HG03060 (cell line): ENCODE measurements around the gene TNFRSF25.
"Not testable (repeated sequence)": the region's sequence is repeated elsewhere in the genome, so short reads cannot be mapped to it uniquely, and the experiment has no call there.

Source experiments
- ATAC-seq: cut with Tn5 transposase; IDR thresholded peaks from one replicate; pipeline ENCODE4 v1.9.1; 2021; ENCODE audit warnings: low read depth, moderate number of reproducible peaks; ENCODE audit not compliant: unreplicated experiment

TNFRSF25 gene

DNA sequence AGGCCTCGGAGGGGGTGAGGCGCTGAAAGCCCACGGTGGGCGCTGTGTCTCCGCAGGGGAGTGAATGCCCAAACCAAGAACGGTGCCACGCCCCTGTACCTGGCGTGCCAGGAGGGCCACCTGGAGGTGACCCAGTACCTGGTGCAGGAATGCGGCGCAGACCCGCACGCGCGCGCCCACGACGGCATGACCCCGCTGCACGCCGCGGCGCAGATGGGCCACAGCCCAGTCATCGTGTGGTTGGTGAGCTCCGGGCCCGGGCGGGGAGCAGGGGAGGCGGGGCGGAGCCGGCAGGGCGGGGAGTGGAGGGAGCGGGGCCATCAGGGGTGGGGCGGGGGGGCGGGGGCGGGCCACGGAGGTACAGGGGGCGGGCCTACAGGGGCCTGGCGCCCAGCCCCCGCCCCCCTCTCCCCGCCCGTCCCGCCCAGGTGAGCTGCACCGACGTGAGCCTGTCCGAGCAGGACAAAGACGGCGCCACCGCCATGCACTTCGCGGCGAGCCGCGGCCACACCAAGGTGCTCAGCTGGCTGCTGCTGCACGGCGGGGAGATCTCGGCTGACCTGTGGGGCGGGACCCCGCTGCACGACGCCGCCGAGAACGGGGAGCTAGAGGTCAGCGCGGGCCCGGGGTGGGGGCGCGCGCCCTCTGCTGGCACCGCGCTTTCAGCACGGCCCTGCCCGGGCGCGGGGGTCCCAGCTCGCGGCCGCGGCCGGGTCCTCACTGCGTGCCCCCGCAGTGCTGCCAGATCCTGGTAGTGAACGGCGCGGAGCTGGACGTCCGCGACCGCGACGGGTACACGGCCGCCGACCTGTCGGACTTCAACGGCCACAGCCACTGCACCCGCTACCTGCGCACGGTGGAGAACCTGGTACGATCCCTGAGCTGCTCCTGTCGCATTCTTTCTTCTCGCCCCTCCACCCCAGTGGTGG is 25.5 kb downstream of the TNFRSF25 start:
- ATAC-seq, result no peak

DNA sequence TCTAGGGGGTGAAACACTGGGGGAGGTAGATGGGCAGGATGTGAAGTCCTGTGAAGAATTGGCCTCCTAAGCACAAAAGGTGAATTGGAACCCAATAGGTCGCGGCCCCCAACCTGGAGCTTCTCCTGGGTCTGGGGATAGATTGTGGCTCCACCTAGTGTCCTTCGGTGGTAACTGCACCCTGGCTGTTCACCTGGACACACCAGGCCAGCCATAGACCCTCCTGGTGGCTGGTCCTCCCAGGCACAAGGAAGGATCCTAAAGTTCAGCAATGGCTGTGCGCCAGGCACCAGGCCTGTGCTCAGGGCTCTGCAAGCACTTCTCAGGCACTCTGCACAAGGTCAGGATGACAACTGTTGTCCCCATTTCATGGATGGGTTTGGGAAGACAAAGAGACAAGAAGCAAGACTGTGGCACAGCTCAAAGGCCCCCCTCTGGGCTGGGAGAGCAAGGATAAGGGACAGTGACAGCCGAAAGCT is 27.9 kb downstream of the TNFRSF25 start:
- ATAC-seq, result peak; percentile 41

DNA sequence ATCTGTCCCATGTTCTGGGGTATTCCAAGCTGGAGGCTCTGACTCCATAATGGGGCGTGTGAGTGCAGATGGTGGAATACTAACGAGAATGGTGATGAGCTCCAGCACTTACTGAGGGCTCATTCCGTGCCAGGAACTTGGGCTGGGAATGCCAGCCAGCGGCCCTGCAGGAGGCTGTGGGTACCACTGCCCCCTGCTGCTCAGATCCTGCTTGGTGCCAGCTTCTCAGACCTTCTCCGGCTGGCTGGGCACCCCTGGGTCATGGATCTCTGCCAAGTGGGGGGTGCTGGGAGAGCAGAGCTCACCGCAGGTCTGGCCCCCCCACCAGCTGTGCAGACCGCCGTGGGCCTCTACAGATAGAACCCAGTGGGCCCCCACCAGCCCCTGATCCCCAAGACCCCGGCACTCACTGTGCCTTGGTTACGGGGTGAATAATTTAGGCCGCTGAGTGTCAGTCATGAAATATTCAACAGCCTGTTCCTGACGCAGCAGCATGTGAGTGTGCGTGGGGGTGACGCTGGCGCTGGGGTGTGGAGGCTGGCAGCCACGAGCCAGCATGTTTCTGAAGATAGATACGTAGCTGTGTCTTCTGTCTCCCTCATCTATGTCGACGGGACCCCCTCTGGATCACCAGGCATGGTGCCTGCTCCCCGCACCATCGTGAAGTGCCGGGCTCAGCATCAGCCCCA is 28.8 kb downstream of the TNFRSF25 start:
- not testable (repeated sequence) for ATAC-seq

DNA sequence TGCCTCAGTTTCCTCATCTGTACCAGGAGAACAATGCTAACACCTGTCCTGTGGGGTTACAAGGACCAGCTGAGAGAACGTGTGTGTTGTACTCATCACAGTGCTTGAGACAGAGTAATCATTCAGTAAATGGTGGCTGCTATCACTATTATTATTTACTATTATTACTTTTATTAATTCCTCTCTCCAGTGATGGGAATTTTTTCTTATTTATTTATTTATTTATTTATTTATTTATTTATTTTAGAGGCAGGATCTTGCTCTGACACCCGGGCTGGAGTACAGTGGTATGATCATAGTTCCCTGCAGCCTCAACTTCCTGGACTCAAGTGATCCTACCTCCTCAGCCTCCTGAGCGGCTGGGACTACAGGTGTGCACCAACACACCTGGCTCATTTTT is 29.7 kb downstream of the TNFRSF25 start:
- ATAC-seq, result not testable (repeated sequence)

DNA sequence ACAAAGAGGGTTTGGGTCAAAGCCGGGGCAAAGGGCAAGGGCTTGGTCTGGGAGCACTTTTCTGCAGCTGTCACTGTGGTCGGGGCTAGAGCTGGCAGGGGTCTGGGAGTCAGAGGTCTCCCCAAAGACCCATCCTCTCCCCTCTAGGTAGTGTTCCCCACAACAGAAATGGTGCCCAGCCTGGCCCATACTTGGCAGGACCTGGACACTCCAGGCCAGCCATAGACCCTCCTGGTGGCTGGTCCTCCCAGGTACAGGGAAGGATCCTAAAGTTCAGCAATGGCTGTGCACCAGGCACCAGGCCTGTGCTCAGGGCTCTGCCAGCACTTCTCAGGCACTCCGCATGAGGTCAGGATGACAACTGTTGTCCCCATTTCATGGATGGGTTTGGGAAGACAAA is 30.4 kb downstream of the TNFRSF25 start:
- no peak for ATAC-seq

DNA sequence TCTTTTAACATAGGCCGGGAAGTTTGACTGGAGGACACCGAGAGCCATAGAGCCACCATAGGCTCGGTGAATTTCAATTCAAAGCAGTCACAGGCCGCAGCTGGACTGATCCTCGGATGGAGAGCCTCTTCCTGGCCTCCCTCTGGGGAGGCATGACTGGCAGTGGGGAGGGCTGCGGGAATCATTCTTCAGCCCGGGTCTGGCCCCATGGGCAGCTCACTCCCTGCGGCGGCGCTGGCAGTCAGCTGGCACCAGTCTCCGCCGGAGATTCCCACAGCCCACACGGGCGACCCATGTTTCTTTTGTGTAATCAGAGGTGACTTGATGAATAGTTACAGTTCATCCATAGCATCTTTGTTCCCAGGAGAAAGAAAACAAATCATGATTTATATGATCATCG is 30.8 kb downstream of the TNFRSF25 start:
- no peak for ATAC-seq

DNA sequence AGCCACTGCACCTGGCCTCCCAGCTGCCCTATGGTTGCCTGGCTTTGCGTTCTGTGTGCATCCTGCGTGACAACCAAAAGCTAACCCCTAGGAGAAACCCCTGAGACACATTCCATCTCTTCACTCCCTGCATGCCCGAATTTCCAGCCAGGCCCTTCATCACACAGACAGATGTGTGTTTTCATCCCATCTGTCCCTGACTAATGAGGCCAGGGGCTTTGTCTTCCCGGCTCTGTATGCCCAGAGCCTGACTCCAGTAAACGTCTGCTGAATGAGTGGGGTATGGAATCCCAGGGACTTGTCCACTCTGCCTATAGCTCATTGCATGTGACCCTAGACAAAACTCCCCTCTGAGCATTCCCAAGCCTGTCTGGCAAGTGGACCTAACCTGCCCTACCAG is 31.8 kb downstream of the TNFRSF25 start:
- ATAC-seq, result no peak

DNA sequence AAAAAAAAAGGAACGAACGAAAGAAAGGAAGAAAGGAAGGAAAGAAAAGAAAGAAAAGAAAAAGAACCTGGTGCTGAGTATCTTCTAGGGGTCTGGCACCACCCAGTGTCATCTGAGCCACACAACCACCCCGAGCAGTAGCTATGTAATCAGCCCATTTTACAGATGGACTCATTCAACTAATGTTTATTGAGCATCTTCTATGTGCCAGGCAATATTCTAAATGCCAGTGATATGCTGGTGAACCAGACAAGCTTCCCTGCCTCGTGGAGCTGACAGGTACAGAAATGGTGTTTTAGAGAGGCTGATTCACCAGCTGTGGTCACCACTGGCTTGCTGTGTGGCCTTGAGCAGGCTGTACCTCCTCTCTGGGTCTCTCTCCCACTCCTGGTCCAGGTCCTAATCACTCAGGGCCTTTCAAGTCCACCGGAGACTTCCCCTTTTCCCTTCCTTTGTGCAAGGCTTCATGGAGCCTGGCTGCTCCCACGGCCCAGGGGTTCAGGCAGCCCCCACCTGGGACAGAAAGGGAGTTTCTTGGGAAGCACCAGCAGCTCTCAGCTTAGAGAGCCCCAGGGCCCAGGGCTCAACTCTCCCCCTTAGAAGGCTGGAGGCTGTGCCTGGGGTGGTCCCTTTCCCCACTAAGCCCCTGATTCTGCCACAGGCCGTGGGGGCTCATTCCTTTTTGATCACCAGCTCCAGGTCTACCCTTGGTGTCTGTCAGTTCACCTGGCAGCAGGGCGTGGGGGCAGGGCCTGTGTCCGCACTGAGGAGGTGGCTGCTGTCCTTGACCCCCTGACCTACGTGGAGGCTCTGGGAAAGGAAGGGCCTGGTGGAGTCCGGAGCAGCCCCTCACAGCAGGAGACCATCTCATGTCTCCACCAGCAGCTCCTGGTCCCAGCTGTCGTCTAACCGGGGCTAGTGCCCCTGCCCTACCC is 34.1 kb downstream of the TNFRSF25 start:
- ATAC-seq, result not testable (repeated sequence)

DNA sequence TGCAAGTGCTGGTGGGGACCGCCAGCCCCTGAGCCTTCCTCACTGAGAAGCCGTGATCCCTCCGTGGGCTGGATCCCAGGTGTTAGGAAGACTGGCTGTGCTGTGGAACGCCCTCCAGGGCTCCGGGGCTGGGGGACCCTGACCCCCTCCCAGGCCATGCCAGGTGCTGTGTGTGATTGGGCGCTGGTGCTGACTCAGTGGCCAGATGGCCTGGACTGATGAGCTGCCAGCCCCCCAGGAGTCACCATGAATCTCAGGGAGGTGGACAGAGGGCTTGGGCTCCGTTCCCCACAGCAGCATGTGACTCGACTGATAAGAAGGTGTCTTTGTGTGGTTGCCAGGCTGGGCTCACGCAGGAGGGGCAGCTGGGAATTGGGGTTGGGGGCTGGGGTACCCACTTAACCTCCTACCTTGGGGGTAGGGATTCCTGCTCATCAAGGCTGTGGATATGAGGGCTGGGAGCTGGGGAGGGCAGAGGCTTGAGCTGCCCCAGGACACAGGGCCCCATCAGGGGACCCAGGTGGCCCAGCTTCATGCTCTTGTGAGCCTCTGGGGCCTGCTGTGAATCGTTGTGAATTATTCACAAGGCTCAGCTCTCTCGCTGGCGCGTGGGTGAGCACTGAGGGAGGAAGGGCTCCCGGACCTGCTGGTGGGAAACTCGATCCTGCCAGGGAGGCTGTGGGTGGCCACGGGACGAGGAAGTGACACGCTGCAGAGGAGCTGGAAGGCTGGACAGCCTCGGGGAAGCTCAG is 36.1 kb downstream of the TNFRSF25 start:
- ATAC-seq, result not testable (repeated sequence)

DNA sequence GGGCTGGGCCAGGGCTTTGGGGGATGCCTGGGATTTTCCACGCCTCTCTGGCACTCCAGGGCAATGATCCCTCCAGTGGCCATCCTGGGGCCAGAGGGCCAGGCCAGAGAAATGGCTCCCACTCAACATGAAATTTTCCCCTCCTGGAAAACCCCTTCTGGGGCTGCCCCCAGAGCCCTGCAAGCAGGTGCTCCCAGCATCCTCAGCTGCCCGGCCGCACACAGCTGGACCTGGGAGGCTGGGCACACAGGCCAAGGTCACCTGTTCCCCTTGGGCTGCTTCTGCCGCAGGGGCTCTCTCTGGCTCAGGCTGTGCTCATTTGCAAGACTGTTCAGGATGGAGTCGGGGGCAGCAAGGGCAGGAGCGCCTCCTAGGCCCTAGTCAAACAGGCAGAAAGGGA is 37.5 kb downstream of the TNFRSF25 start:
- ATAC-seq, result not testable (repeated sequence)

DNA sequence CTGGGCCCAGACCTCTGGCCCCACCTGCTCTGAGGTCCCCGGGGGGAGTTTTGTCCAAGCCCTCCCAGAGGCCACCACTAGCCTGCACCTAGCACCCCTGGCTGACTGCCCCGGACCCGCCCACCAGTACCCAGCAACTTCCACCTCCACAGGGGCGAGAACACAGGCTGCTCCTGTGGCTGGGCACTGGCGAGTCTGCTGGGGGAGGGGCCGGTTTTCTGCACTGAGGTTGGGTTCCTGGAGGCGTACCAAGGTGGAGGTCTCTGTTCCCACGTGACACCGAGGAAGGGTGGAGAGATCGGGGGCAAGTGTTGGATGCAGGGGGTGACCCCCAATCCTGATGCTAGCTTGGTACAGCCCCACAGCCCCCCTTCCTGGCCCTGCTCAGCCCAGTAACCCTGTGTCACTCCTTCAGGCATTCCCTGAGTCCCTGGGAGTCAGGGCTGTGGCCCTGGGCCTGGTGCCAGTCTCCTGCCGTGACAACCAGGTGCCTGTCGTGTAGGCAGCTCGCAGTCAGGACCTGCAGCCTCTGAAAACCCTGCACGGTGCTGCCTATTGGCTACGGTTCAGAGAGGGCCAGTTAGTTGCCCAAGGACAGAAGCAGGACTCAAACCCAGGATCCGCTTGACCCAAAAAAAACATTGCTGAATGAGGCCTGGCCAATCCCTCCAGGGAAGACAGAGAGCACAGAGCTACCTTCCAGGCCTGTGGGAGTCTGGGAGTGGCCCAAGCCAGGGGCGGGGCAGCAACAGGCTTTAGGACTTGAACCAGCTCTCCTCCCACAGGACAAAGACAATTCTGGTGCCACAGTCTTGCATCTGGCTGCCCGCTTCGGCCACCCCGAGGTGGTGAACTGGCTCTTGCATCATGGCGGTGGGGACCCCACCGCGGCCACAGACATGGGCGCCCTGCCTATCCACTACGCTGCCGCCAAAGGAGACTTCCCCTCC is 38.3 kb downstream of the TNFRSF25 start:
- no peak for ATAC-seq

DNA sequence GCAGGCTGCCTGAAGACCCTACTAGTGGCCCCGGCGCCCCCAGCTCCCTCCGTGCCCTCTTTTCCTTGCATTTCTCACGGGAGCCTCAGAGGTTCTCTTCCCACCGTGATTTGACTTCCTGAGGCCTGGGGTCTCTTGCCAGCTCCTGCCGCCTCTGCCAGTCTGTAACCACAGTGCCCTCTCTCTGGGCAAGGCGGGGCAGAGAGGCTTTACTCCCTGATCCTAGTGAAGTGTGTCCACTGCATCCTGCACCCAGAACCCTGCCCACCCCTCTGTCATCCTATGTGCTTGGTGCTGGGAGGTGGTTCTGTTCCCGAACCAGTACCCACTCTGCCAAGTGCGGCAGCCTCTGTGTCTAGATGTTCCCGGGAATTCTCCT is 39.0 kb downstream of the TNFRSF25 start:
- no peak for ATAC-seq

DNA sequence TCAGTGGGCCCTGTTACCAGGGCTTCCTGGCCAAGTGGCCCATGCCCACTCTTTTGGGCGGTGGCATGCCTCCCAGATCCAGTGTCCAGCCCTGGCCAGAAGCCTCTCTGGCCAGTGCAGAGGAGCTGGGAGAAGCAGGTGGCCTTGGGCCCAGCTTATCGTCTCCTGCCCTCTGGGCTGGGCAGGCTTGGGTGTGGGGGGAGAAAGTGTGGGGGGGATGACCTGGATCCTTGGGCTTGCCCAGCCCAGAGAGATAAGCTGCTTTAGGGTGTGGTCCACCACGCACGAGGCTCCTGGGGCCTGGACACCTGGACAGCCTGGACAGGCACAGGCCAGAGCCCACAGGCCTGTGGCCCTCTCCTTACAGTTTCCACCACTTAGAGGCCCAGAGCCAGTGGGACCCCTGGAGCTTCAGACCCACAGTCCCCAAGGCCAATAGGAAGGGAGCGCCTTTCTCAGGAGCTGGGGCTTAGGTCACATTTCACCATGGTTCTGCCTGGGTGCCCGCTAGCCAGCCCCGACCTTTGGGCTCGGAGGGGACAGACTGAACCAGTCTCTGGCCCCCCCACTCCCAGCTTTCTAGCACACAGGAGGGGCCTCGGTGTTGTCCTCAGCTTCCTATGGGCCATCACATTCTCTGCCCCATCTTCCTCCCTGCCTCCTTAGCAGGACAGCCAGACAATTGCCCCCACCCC is 39.5 kb downstream of the TNFRSF25 start:
- ATAC-seq, result no peak

DNA sequence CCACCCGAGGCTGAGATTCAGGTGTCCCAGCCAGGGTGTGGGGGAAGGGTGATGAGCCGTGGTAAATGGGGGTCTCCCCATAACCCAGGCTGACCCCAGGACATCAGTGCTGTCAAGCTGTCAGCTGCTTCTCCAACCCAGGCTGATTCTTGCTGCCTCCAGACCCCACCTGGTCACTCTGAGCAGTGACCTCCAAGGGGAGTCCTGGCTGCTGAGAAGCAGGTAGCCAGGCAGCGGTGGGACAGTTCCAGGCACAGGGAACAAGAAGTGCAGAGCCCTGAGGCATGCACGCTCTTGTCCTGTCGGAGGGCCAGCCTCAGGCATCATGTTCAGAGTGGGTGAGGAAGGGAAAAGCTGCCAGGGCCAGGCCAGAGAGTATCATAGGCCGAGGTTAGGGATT is 40.3 kb downstream of the TNFRSF25 start:
- no peak for ATAC-seq

DNA sequence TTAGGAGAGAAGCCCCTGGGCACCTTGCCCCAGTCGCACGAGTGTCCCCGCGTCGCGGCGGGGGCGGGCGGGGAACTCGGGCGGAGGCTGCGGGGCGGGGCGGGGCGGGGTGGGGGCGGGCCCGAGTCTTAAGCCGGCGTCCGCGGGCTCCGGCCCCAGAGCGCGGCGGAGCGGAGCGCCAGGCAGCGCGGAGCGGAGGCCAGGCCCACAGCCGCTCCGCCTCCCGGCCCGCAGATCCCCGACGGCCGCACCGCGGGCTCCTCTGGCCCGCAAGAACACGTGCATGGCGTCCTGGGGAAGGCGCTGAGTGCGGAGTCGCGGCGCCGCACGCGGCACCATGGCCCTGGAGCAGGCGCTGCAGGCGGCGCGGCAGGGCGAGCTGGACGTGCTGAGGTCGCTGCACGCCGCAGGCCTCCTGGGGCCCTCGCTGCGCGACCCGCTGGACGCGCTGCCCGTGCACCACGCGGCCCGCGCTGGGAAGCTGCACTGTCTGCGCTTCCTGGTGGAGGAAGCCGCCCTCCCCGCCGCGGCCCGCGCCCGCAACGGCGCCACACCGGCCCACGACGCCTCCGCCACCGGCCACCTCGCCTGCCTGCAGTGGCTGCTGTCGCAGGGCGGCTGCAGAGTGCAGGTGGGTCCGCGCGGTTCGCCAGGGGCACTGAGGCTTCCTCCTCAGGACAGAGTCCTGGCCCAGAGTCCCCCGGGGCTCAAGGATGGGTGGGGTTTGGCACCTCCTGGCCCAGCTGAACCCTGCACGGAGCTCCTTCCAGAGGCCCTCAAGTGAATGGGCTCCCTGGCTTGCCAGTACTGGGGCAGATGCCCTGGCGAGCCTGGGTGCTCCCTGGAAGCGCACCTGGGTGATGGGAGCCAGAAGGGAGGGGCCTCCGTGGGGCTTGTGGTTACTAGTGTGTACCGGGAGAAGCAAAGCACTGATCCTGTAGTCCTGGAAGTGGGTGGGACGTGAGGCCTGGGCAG is 41.1 kb downstream of the TNFRSF25 start, which contains the start of gene ESPN:
ESPN (plus strand) TSS at position 158 of the 975 bp plus-strand sequence; CDS start at position 338, 180 bp downstream.
- ATAC-seq, result no peak

DNA sequence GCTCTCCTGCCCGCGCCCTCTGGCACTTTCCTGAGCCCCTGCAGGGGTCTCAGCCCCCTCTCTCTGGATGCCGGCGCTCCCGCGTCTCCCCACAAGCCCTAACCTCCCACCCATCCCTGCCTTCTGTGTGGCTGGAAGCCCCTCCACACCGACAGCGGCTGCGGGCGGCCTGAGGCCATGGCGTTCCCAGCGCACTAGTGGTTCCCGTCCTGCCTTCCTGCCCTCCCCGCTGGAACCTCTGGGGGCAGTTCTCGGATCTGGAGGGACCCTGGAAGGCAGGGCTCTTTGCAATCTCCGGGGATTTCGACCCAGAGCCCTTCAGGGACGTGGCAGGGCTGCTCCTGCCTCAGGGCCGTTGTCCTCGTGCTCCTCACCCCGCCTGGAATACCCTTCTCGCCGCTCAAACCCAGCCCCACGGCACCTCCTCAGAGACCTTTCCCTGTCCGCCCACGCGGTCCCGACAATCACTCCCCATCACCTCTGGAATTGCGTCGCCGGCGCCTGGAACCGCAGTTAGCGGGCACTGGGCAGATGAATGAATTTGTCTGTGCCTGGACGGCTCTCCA is 41.9 kb downstream of the TNFRSF25 start:
- no peak for ATAC-seq
